Frontal cortex (tissue), 4 donors: ENCODE data around the gene TTC3. TPM values are rescaled to one million over a fixed set of nuclear protein-coding genes. Genes with fewer than 3 reads are reported as not detected.

Source experiments
- DNase-seq, 2 donors: peaks; one replicate each; pipeline ENCODE4 v3.0.0; 2012; ENCODE audit warnings: low spot score in 2 of 2
- FAIRE-seq: peaks from 2 replicates; lab custom pipeline; 2012; peaks lifted over from hg19 to GRCh38; lab: Jason Lieb, UNC
- total RNA-seq: library from RNA; depleted of rRNA; stranded (reverse); fragments of >200 nt; gene quantifications from one replicate; pipeline ENCODE4 v1.2.3, GENCODE V29; 2014
- donor health status: control.
- donor health status: control.
- donor health status: control.

TTC3 gene
- total RNA-seq, 1 donor from 2014 or later = 740 TPM

DNA sequence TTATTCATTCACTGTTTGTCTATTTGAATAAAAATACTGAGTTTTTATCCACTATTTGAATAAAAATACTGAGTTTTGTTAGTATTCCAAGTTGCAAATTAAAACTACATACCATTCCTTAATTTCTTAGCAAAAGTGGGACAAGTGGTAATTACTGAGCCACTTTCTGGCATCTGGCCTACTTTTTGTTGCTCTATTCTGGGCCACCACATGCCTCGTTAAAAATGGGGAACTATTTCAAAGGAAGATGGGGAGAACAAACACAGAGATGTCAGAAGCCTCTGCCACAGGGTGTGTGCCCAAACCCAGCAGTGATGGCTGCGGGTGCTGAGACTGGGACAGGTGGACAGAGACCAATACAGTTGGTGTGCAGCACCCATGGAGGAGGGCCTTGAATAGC is 14.8 kb upstream of the TTC3 start:
- no peak for DNase-seq

DNA sequence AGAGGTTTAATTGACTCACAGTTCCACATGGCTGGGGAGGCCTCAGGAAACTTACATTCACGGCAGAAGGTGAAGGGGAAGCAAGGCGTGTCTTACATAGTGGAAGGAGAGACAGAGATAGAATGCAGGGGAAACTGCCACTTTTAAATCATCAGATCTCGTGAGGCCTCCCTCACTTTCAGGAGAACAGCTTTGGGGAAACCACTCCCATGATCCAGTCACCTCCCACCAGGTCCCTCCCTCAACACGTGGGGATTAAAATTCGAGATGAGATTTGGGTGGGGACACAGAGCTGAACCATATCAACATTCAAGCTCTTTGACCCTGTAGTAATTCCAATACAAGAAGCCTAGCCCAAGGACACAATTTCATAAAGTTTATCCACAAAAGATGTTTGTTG is 13.9 kb upstream of the TTC3 start:
- no peak for FAIRE-seq
- no peak for DNase-seq

More for the DNA sequence above, 14.8 kb upstream of the TTC3 start:
- no peak for FAIRE-seq

DNA sequence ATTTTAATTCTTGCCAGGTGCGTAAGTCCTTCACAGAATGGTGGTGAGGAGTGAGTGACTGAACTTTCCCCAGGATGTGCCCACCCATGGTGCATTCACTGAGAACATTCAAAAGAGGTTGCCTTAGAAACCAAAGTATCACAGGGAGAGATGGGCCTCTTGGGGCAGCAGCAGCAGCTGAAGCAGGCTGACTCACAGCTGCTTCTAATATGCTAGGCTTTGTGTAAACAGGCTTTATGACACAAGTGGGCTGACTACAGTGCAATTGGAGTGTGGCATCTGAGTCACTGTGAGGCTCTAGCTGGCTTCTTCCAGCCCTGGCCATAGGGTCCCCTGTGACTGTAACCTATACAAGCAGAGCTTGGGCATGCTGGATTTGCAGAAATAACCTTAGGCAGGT is 12.8 kb upstream of the TTC3 start:
- no peak for FAIRE-seq
- DNase-seq = peak in 1 of 2 donors; percentile 47

DNA sequence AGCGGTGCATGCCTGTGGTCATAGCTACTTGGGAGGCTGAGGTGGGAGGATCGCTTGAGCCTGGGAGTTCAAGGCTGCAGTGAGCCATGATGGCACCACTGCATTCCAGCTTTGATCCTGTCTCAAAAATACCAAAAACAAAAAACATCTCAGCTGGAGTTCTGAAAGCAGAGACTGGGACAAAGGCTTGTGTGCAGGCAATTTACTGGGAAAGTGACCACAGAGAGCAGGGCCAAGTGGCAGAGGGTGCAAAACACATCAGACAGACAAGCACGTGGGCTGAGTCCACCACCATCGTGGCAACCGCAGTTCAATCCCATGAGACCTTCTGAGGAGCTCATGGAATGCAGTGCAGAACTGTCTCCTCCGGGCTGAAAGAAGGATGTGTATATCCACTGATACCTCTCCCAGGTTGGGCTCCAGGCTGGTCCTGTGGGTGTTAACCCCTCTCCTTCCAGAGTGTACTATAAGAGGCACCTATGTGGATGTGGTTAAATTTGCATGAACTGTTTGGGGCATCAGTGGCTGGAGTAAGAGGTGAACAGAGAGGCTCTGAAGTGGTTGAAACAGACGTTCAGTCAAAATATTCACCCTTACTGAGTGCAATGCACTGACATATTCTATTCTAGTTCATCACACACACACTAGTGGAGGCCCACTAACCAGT is 11.0 kb upstream of the TTC3 start:
- DNase-seq = no peak
- FAIRE-seq = no peak

DNA sequence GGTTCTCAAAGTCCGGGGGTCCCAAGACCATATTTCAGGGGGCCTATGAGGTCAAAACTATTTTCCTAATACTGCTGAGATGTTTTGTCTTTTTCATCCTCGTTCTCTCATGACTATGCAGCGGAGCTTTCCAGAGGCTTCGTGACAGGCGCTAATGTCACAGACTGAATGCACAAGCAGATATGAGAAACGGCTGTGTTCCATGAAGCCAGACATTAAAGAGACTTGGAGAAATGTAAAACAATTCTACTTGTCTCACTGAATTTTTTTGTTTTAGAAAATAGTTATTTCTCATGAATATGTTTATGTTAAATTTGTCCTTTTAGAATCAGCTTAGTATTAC is 10.5 kb upstream of the TTC3 start:
- FAIRE-seq = no peak
- no peak for DNase-seq

DNA sequence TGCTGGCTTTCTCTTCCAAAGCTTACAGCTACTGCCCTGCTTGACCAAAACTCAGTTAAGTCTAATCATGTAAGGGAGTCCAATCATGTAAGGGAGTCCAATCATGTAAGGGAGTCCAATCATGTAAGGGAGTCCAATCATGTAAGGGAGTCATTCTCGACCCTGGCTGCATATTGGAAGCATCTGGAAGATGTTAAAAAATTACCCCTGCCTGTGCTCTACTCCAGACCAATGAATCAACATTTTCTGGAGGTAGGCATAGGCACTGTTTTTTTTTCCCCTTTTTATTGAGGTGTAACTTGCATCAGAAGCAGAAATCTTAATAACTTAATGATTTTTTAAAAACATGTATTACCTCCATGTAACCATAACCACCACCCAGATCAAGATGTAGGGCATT is 9.6 kb upstream of the TTC3 start:
- FAIRE-seq = no peak
- DNase-seq = no peak

DNA sequence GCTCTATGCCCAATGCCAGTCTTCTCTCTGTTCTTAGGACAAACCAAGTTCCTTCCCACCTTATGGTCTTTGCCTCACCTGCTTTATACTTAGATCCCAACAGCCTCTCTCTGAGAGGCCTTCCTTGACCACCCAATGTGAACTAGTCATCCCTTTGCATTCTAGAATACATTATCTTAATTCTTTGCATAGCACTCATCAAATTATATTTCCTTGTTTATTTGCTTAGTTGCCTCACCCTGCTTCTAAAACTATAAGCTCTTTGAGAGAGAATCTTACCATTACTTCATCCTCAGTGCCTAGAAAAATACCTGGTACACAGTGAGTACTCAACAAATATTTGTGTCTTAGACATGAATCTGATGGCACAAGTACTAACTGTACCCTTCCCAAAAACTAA is 8.2 kb upstream of the TTC3 start:
- DNase-seq (no peak), FAIRE-seq (no peak)

DNA sequence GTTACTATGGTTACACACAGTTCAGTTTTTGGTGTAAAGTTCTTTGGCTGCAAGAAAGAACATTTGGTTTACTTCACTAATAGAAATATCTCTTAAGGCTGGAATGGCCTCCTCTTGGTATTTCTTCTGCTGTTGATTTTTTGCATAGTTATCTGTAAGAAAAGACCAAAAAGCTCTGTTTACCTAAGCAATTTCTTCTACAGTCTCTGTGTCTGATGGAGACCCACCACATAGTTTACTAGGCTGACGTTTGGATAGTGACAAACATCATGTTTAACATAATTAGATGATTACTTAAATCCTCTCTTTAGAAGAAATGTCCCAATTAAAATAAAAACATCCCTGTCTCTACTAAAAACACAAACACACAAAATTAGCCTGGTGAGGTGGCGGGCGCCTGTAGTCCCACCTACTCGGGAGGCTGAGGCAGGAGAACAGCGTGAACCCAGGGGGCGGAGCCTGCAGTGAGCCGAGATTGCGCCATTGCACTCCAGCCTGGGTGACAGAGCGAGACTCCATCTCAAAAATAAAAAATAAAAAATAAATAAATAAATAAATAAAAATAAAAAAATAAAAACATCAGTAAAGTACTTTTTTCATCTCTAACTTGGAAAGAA is 7.4 kb upstream of the TTC3 start:
- no peak for FAIRE-seq
- no peak for DNase-seq

DNA sequence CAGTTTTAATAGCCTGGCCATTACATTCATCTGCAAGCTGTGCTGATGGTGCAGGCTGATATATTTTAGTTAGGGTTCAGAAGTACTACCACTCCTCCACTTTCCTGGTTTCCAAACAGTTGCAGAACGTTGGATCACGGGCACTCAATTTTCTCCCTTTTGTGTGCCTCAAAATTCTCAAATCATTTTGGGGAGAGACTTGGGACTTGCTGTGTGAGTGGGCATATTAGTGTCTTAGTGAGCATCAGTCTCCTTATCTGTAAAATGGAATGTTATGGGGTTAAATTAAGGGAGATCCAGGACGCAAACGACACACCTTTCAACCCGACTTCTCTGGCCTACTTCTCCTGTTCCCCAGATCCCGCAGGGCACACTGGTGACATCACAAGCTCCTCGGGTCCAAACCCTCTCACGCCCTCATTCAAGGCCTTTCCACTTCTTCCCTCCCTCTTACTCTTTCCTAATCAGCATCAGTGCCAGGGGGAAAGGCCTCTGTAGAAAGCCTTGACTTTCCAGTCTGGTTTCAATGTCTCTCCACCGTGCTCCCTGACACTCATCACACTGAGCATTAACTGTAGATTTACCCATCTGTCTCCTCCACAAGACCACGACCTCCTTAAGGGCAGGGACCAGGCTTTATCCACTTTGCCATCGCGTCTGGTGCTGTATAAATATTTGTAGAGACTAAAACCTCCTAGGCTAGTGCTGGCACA is 1.3 kb upstream of the TTC3 start:
- FAIRE-seq (no peak), DNase-seq (peak; percentile 10 to 18)

DNA sequence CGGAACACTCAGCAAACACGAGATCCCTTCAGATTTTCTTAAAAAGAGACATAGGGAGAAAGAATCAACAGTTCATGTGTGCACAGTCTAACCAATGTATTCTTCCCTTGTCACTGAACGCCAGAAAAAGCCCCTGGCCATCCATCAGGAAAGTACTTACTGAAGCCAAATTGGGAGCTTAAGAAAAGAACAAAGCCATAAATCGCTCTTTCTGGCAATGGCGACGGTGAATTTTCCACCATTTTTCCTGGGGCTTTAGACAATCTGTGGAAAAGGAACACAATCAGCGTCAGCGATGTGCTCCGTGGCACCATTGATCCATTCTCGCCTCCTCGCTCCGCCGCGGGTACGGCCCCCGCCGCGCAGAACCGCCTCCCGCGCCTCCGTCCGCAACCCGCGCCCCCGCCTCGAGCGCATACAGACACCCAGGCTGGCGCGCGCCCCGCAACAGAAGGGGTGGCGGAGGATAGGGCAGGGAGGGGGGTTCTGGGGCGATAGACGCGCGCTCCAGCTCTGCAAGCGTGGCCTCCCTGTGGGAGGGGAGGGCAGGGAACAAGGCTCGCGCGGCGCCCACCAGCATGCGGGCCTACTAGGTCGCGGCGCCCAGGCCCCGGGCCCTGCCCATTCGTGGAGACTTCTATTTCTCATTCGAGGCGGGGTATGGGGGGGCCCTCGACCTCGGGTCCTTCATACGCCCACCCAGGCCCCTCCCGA is 623 bp upstream of the TTC3 start:
- no peak for FAIRE-seq
- DNase-seq = peak; percentile 70 to 77

DNA sequence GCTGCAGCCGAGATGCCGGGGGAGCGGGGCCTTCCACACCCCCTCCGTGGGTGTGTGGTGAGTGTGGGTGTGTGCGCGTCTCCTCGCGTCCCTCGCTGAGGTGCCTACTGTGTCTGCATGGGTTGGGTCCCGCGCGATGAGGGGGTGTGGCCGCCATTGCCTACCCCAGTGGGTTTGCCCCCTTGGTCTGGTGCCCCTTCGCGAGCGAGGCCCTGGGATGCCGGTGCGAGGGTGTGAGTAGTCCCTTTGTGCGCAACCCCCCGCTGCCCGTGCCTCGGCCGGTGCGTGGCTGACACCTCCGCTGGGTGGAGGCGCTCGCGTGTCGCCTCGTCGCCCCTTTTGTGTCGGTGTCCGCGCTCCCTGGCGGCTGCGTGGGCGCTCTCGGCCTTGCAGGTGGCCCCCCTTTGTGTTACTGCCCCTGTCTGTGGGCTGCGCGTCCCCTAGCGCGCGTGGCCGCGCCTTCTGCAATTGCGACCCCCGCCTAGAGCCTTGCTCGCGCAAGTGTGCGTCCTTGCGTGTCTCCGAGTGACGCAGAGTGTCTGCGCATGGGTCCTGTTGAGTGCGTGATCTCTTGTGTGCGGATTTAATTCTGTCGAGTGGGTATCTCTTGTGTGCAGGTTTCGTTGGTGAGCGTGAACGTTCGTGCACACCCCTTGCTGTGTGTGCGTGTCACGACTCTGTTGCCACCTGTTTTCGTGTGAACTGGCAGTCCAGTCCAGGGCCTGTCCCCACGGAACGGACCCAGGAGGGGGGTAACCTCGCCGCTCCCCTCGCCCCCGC is 553 bp downstream of the TTC3 start:
- DNase-seq (peak; percentile 35 to 42), FAIRE-seq (no peak)

DNA sequence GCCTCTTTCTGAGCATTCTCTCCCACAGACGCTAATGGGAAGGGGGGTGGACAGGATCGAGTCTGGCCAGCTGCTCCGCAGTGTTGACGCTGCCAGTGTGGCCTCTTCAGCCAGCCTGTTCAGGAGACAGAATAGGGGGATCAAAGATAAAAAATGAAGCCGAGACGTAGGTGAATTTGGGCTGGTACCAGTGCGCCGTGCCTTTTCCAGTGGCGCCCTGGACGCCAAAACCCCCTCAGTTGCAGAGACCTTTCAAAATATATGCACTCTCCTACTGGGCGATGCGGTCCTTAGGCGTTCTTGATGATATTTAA is 1.1 kb downstream of the TTC3 start:
- FAIRE-seq = no peak
- DNase-seq = peak in 1 of 2 donors; percentile 8

DNA sequence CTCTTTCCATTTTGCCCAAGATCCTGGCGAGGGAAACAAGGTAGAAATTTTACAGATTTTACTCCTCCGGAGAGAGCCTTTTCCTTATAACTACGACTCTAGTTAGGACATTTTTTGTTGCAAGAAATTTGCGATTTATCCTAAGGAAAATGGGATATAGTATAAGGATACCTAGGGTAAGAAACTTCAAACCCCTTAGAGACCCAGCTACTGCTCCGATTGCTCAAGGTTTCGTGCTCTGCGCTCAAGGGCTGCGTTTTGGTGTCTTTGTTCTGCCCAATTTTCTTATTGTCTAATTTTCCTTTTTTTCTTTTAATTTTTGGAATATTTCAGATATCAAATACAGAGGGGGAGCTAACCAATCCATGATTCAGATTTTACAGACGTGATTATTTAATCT is 1.5 kb downstream of the TTC3 start:
- FAIRE-seq = no peak
- DNase-seq = no peak

DNA sequence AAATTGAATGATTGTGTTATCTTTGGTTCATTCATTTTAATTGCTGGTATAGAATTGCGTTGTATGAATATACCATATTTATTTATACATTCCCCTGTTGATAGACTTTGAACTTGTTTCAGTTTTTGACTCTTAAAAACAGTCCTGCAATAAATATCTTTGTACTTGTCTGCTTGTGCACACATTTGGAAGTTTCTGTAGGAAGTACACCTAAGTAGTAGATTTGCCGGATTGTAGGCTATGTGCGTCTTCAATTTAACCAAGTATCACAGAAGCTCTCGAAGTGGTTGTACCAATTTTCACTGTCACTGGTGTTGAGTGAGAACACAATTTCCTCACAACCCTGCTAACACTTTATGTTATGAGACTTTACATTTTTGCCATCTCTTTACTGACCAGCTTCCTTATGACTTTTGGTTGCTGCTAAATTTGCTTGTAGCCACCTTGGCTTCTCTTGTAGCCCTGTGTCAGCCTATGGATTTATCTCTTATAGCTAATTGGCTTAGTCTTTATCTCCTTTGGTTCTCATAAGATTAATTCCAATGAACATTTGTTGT is 2.2 kb downstream of the TTC3 start:
- FAIRE-seq (no peak), DNase-seq (no peak)

DNA sequence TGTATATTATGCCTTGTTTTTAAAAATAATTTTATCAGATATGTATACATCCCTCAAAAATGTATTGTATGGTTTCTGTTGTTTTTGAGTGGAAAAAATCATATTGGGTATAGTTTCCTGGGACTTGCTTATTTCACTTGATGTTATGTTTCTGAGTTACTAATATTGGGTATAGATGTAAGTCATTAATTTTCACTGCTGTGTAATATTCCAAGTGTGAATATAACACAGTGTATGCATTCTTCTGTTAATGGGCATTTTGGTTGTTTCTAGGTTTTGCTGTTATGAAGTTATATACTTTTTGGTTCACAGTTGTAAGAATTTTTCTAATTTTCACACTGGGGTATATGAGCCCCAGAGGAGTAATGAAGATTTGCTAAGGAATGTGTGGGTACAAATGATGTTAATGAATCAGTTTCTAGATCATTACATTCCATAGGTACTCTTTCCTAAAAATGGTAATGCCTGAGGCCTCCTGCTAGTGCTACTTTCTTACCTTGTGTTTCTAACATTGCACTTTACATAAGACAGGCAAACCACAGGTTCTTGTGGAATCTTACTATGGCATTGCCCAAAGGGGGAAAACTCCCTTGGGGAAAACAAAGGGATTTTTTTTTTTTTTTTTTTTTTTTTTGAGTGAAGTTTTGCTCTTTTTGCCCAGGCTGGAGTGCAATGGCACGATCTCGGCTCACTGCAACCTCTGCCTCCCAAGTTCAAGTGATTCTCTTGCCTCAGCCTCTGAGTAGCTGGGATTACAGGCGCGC is 3.2 kb downstream of the TTC3 start:
- no peak for FAIRE-seq
- no peak for DNase-seq

DNA sequence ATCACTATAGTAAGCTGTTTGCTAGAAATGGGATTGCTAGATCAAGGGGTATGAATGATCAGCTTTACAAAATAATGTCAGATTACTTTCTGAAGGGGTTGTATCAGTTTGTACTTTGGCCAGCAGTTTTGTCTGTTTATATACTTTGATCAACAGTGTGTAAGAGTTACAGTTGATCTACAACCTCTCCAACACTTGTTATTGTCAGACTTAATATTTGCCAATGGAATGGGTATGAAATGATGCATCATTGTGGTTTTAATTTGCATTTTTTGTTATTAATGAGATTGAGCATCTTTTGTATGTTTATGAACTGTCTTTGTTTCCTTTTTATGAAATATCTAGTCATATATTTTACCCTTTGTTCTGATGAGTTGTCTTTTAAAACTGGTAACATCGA is 4.3 kb downstream of the TTC3 start:
- no peak for FAIRE-seq
- no peak for DNase-seq

DNA sequence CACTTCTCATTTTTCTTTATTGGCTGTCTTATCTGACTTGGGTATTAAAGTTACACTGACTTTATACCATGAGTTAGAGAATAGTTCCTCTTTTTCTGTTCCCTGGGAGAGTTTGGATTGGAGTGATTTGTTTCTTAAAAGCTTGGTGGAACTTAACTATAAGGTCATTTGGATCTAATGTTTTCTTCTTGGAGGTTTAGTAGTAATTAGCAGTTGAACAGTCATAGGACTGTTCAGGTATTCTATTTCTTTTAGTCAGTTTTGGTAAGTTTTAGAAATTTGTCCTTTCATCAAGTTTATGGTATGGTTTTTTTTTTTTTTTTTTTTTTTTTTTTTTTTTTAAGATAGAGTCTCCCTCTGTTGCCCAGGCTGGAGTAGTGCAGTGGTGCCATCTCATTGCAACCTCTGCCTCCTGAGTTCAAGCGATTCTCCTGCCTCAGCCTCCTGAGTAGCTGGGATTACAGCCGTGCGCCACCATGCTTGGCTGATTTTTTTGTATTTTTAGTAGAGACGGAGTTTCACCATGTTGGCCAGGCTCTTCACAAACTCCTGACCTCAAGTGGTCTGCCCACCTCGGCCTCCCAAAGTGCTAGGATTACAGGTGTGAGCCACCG is 6.3 kb downstream of the TTC3 start:
- DNase-seq = no peak
- no peak for FAIRE-seq

DNA sequence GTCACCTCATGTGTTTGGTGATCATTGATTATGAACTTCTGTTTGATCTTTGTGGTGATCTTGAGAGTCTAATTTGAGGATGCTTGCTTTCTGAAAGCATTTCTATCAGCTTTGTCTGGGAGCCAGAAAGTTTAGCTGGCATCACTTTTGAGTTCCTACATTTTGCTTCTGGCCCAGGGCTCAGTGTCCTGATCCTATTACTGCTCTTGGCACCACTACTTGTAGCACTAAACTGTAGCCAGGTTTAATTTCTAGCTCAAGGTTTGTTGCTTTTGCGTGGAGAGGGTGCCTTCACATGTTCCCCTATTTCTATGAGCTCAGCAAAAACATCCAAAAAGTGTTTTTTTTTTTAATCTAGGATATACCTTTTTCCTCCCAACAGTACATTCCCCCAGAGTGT is 9.3 kb downstream of the TTC3 start:
- DNase-seq = no peak
- no peak for FAIRE-seq
